GM08714 (cell line): ENCODE results near the gene GASK1B.

Experiments
- H3K4me3 ChIP-seq: fragments of 200-500 bp; sonication (Bioruptor generic); 2 replicates; pipeline ENCODE4 v1.5.1; 2014; ENCODE audit warnings: mild to moderate bottlenecking, low read length, inconsistent platforms
- ZNF274 ChIP-seq: IDR thresholded peaks from 2 replicates; pipeline ENCODE4 v1.6.1; 2012; ENCODE audit warnings: mild to moderate bottlenecking, low read depth, low read length

Gene GASK1B

GRCh38 chr4:158169506-158169905 lies 3.3 kb downstream of the GASK1B start:
- no peak for TF ChIP-seq ZNF274

GRCh38 chr4:158168606-158169005 lies 4.2 kb downstream of the GASK1B start:
- H3K4me3 ChIP-seq: no peak overlapping the region
- no peak for TF ChIP-seq ZNF274

More at GRCh38 chr4:158169506-158169905, 3.3 kb downstream of the GASK1B start:
- no peak overlapping the region for H3K4me3 ChIP-seq

- TF ChIP-seq ZNF274: no peak
Observed at GRCh38 chr4:158166701-158167100, 6.1 kb downstream of the GASK1B start.

GRCh38 chr4:158164768-158165213 lies 8.0 kb downstream of the GASK1B start:
- no peak overlapping the region for H3K4me3 ChIP-seq
- no peak for TF ChIP-seq ZNF274

More at GRCh38 chr4:158166701-158167100, 6.1 kb downstream of the GASK1B start:
- no peak overlapping the region for H3K4me3 ChIP-seq

- TF ChIP-seq ZNF274: no peak
- H3K4me3 ChIP-seq: no peak overlapping the region
Observed at GRCh38 chr4:158163941-158164767, 8.7 kb downstream of the GASK1B start.

- H3K4me3 ChIP-seq: no peak overlapping the region
- TF ChIP-seq ZNF274: no peak
Observed at GRCh38 chr4:158162631-158163030, 10.2 kb downstream of the GASK1B start.

- no peak overlapping the region for H3K4me3 ChIP-seq
Observed at GRCh38 chr4:158161551-158162354, 11.1 kb downstream of the GASK1B start.

GRCh38 chr4:158159718-158160094 lies 13.1 kb downstream of the GASK1B start:
- no peak for TF ChIP-seq ZNF274
- no peak overlapping the region for H3K4me3 ChIP-seq

More at GRCh38 chr4:158161551-158162354, 11.1 kb downstream of the GASK1B start:
- TF ChIP-seq ZNF274: no peak

GRCh38 chr4:158159054-158159717 lies 13.6 kb downstream of the GASK1B start:
- no peak for TF ChIP-seq ZNF274

GRCh38 chr4:158157412-158157811 lies 15.4 kb downstream of the GASK1B start:
- no peak overlapping the region for H3K4me3 ChIP-seq
- TF ChIP-seq ZNF274: no peak

More at GRCh38 chr4:158159054-158159717, 13.6 kb downstream of the GASK1B start:
- no peak overlapping the region for H3K4me3 ChIP-seq

GRCh38 chr4:158155656-158156356 lies 17.0 kb downstream of the GASK1B start:
- H3K4me3 ChIP-seq: no peak overlapping the region
- no peak for TF ChIP-seq ZNF274

GRCh38 chr4:158147151-158147550 lies 25.7 kb downstream of the GASK1B start:
- H3K4me3 ChIP-seq: no peak overlapping the region
- TF ChIP-seq ZNF274: no peak

GRCh38 chr4:158146736-158147135 lies 26.1 kb downstream of the GASK1B start:
- TF ChIP-seq ZNF274: no peak
- no peak overlapping the region for H3K4me3 ChIP-seq

- no peak for TF ChIP-seq ZNF274
- H3K4me3 ChIP-seq: no peak overlapping the region
Observed at GRCh38 chr4:158139086-158139485, 33.7 kb downstream of the GASK1B start.
